Neural crest cell (in vitro differentiated cells): ENCODE data around the gene ANTKMT. TPM values are rescaled to one million over a fixed set of nuclear protein-coding genes. Genes with fewer than 3 reads are reported as not detected.
A peak's percentile ranks its signal among the peaks of the same experiment; 100 is the strongest.

Experiments used
- DNase-seq: peaks from one replicate; pipeline ENCODE4 v3.0.0; 2021; ENCODE audit warnings: low read depth, mixed read lengths, low spot score
- H3K27ac Mint-ChIP-seq: one replicate; pipeline ENCODE4 v1.8.0; 2021; ENCODE audit warnings: mild to moderate bottlenecking, mixed read lengths; ENCODE audit not compliant: unreplicated experiment
- H3K27me3 Mint-ChIP-seq: 2 replicates; pipeline ENCODE4 v1.8.0; 2021; ENCODE audit warnings: low read depth, mild to moderate bottlenecking, mixed read lengths
- H3K36me3 Mint-ChIP-seq: 2 replicates; pipeline ENCODE4 v1.8.0; 2021; ENCODE audit warnings: low read depth, mild to moderate bottlenecking, mixed read lengths
- H3K4me1 Mint-ChIP-seq: 2 replicates; pipeline ENCODE4 v1.8.0; 2021; ENCODE audit warnings: mixed read lengths
- H3K4me3 Mint-ChIP-seq: one replicate; pipeline ENCODE4 v1.8.0; 2021; ENCODE audit warnings: mild to moderate bottlenecking, mixed read lengths
- H3K9me3 Mint-ChIP-seq: 2 replicates; pipeline ENCODE4 v1.8.0; 2021; ENCODE audit warnings: mixed read lengths
- total RNA-seq: library from RNA; stranded (reverse); gene quantifications from 2 replicates; pipeline ENCODE4 v1.2.1, GENCODE V29; 2021
- TF ChIP-seq, protein P1 (sequence below): fragments of 200-600 bp; sonication (generic); conservative IDR thresholded peaks from 2 replicates; pipeline ENCODE4 v1.5.0; 2021; ENCODE audit warnings: antibody characterized with exemption, mild to moderate bottlenecking

ANTKMT gene
- total RNA-seq, 1 donor from 2014 or later: 51.1 TPM

DNA sequence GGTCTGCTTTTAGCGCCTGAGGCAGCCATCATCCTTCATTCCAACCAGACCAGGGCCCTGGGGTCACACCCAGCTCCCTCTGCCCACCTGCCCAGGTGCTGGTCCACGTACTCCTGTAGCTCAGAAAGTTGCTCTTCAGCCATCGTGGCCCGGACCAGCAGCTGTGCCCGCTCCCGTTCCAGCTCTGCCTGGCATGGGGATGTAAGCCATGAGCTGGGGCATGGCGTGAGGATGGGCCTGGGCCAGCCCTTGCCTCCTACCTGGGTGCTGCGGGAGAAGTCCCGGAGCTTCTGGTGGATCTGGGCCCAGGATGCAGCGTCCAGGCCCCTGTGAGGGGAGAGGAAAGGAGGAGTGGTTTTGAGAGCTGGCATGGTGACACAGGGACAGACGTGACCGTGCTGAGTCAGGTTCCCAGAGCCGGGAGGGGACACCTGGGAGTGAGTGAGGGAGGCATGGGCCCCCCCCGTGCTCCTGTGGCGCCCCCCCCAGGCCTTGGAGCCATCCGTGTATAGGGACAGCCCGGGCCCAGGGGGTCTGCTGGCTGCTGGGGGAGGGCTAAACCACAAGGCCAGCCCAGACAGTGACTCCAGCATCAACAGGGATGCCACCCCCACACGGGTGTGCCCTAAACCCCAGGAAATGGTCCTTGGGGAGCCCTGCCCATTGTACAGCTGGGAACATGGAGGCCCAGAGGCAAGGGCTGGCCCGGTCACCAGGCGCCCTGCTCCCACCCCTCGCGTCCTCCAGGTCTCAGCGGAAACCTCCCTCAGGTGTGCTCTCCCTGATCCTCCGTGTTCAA, 2.1 kb downstream of the ANTKMT start:
- Mint-ChIP-seq H3K9me3 (no peaks in the 10 kb centered on the region), H3K4me3 (peak overlapping the region; percentile 72)

DNA sequence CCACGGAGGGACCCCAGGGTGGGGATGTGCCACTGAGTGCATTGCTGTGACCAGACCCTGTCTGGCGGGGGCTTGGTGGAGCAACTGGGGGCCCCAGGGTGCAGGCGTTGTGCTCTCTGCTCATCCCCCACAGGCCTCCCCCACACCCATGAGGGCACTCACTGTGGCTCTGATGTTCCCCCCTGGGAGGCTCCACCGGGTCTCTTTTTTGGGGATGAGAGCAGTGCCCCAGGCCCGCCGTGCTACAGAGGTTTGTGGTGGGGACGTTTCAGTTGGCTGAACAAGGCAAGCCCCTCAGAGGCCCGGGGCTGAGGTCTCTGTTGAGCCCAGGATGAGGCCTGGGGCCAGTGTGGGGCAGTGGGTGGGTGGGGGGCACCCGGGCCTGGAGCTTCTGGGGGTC, 2.7 kb downstream of the ANTKMT start:
- TF ChIP-seq, protein P1, sequence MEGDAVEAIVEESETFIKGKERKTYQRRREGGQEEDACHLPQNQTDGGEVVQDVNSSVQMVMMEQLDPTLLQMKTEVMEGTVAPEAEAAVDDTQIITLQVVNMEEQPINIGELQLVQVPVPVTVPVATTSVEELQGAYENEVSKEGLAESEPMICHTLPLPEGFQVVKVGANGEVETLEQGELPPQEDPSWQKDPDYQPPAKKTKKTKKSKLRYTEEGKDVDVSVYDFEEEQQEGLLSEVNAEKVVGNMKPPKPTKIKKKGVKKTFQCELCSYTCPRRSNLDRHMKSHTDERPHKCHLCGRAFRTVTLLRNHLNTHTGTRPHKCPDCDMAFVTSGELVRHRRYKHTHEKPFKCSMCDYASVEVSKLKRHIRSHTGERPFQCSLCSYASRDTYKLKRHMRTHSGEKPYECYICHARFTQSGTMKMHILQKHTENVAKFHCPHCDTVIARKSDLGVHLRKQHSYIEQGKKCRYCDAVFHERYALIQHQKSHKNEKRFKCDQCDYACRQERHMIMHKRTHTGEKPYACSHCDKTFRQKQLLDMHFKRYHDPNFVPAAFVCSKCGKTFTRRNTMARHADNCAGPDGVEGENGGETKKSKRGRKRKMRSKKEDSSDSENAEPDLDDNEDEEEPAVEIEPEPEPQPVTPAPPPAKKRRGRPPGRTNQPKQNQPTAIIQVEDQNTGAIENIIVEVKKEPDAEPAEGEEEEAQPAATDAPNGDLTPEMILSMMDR: no peak
- H3K27ac Mint-ChIP-seq: no peak overlapping the region
- no peaks in the 10 kb centered on the region for H3K9me3 Mint-ChIP-seq
- no peaks in the 10 kb centered on the region for H3K36me3 Mint-ChIP-seq
- no peak for DNase-seq
- peaks cover 12% of the 10 kb centered on the region for H3K27me3 Mint-ChIP-seq
- peak overlapping the region; percentile 57 for H3K4me3 Mint-ChIP-seq
- H3K4me1 Mint-ChIP-seq: peaks cover 19% of the 10 kb centered on the region

More for the DNA sequence above, 2.1 kb downstream of the ANTKMT start:
- Mint-ChIP-seq H3K27ac (no peak overlapping the region), H3K4me1 (peaks cover 21% of the 10 kb centered on the region), H3K36me3 (no peaks in the 10 kb centered on the region), H3K27me3 (peaks cover 12% of the 10 kb centered on the region)
- no peak for DNase-seq
- TF ChIP-seq, protein P1: no peak

DNA sequence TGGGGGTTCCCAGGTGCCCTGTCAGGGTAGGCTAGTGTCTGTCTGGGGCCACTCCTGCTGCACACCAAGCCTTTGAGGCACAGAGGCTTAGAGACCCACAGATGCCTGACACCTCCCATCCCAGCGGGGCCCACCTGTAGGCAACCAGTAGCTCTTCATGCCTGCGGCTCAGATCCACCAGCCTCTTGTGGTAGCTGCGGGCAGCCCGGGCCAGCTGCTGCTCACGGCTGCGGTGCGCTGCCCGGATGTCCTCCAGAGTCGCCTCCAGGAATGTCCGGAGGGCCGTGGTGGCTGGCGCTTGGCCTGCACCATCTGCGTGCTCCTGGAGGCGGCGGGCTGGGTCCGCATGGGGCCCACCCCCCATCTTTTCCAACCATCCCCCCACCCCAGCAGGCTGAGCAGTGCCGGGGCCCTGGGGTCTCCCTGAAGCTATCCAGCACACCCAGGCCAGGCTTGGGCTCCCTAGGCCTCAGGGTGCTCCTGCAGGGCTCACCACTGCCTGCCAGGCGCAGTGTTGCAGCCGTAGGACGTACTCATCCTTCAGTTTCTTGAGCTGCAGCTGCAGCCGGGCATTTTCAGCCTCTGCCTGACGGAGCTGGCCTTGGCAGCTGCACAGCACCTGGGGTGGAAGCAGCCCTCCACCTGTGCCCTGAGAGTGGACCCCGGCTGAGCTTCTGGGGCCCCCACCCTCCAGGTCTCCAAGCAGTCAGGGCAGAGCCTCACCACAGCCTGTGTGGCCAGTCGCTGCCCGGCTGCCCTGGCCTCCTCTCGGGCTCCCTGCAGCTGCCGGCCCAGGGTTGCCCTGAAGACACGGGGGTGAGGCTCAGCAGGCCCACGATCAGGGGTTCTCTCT, 3.5 kb downstream of the ANTKMT start:
- DNase-seq: no peak
- peaks cover 11% of the 10 kb centered on the region for H3K4me1 Mint-ChIP-seq
- peak overlapping the region; percentile 83 for H3K4me3 Mint-ChIP-seq
- no peaks in the 10 kb centered on the region for H3K36me3 Mint-ChIP-seq
- TF ChIP-seq, protein P1: no peak
- peaks cover 12% of the 10 kb centered on the region for H3K27me3 Mint-ChIP-seq
- no peak overlapping the region for H3K27ac Mint-ChIP-seq
- no peaks in the 10 kb centered on the region for H3K9me3 Mint-ChIP-seq

DNA sequence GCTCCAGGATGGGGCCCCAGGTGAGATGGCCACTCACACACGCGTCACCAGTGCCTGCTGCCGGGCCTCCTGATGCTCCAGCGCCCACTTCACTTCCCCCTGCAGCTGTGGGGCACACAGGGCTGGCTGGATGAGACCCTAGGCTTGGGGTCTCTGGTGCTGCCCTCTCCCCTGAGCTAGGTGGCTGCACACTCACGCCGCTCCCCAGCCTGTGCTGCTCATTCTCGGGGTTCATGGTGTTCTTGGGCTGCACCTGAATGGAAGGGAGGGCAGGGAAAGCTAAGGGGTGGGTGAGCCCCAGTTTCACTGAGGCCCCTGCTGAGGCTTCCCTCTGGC, 4.1 kb downstream of the ANTKMT start:
- DNase-seq: no peak
- Mint-ChIP-seq H3K27me3 (peaks cover 10% of the 10 kb centered on the region), H3K36me3 (no peaks in the 10 kb centered on the region), H3K9me3 (no peaks in the 10 kb centered on the region), H3K27ac (no peak overlapping the region), H3K4me3 (peak overlapping the region; percentile 83), H3K4me1 (peaks cover 5% of the 10 kb centered on the region)
- TF ChIP-seq, protein P1: no peak

DNA sequence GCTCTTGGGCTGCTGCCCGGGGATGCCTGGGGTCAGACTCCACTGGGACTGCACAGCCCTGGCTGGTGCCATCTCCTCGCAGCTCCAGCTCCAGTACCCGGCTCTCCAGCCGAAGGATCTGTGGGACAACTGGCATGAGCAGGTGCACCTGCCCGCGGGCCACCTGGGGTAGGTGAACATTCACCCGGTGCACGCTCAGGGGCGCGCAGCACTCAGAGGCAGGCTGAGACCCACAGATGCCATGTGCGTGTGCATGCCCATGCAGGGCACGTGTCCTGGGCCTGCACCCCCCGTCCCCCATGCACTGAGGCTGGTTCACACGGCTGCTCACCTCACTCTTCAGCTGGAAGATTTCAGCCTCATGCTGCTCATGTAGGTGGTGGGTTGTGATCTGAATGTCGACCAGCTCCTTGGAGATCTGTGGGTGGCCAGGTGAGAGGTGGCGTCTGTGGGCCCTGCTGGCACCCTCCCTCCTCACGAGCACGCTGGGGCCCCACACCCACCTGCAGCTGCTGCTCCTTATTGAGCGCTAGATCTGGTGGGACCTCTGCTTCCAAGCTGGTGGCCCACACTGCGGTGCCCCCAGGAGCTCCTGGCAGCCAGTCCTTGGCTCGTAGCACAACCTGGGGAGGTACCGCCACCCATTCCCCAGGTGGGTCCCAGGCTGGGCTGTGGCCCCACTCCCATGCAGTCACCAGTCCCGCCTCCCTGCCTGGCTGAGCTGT, 4.7 kb downstream of the ANTKMT start:
- TF ChIP-seq, protein P1: no peak
- Mint-ChIP-seq H3K4me3 (peak overlapping the region; percentile 83), H3K36me3 (no peaks in the 10 kb centered on the region), H3K27me3 (peaks cover 6% of the 10 kb centered on the region), H3K27ac (no peak overlapping the region), H3K9me3 (no peaks in the 10 kb centered on the region), H3K4me1 (no peaks in the 10 kb centered on the region)
- no peak for DNase-seq
